Measurements from ENCODE around the gene SMYD3. TPM values are rescaled to one million over a fixed set of nuclear protein-coding genes. Genes with fewer than 3 reads are reported as not detected.

SMYD3 gene
- total and polyA plus RNA-seq, 11 donors, result 6.3 to 12.1 (median 9.5) TPM

DNA sequence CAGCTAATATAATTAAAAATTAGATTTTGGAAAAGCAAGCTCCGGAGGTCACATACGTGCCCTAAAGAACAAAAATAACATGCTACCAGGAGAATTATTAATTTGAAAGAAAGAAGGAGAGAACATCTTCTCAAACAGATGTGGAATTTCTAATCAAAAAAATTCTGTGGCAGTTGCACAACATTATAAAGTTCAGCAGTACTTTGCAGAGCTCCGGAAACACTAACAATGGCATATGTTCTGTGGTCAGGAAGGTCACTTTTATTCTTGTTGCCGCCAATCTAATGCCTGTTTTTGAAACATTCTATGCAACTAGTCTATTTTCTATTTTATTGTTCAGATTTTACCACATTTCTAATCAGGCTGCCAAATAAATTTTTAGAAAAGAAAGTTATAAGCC, 186.8 kb downstream of the SMYD3 start:
- Histone ChIP-seq H3K27me3 (no peaks in the 10 kb centered on the region), H3K27ac (no peak overlapping the region), H3K9me3 (no peaks in the 10 kb centered on the region), H3K36me3 (no peaks in the 10 kb centered on the region), H3K4me3 (no peak overlapping the region), H3K4me1 (no peaks in the 10 kb centered on the region)
- ATAC-seq (no peak), DNase-seq (no peak)
- WGBS, 4 donors, result 57 to 70% (median 62%) methylated on average over 4 of the region's 4 CpGs
- intact Hi-C loops (cut with DNase I), result no loop called here
- TF ChIP-seq, protein P1, sequence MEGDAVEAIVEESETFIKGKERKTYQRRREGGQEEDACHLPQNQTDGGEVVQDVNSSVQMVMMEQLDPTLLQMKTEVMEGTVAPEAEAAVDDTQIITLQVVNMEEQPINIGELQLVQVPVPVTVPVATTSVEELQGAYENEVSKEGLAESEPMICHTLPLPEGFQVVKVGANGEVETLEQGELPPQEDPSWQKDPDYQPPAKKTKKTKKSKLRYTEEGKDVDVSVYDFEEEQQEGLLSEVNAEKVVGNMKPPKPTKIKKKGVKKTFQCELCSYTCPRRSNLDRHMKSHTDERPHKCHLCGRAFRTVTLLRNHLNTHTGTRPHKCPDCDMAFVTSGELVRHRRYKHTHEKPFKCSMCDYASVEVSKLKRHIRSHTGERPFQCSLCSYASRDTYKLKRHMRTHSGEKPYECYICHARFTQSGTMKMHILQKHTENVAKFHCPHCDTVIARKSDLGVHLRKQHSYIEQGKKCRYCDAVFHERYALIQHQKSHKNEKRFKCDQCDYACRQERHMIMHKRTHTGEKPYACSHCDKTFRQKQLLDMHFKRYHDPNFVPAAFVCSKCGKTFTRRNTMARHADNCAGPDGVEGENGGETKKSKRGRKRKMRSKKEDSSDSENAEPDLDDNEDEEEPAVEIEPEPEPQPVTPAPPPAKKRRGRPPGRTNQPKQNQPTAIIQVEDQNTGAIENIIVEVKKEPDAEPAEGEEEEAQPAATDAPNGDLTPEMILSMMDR (IDR thresholded peaks at IDR 0.05), result no peak
- no peak for TF ChIP-seq POLR2A (IDR thresholded peaks at IDR 0.05)

DNA sequence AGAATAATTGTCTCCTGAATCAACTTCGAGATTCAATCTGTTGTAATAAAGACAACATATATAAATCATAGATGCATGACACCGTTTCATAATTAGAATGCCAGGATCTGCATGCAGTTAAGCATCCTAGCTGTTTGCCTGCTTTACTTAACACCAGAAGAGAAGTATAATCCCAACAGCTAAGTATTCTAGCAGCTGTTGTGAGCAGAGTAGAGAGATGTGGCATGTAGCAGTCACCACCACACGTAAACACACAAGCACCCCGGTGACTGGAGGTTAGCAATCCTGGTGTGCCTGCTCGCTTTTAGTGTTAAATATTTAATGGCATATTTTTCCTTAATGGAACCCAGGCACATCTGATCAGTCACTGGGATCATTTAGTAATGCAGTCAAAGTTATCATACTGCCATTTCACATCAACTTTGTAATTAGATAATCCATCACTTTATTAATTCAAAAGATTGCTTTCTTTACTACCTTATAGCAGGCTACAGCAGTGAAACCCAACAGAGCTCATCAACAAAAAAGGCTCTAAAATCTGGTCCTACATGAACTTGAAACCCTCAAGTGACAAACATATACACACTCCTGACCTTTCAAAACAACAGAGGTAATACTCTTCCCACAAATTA, 187.9 kb downstream of the SMYD3 start:
- 85 to 94% (median 86%) methylated on average over 5 of the region's 5 CpGs for WGBS, 4 donors
- intact Hi-C loops (cut with DNase I), result no loop called here
- Histone ChIP-seq H3K36me3 (no peaks in the 10 kb centered on the region), H3K4me1 (no peaks in the 10 kb centered on the region), H3K27me3 (no peaks in the 10 kb centered on the region), H3K9me3 (no peaks in the 10 kb centered on the region), H3K4me3 (no peak overlapping the region), H3K27ac (no peak overlapping the region)
- no peak for DNase-seq
- TF ChIP-seq POLR2A (IDR thresholded peaks at IDR 0.05), result no peak
- TF ChIP-seq, protein P1 (IDR thresholded peaks at IDR 0.05), result no peak
- no peak for ATAC-seq

DNA sequence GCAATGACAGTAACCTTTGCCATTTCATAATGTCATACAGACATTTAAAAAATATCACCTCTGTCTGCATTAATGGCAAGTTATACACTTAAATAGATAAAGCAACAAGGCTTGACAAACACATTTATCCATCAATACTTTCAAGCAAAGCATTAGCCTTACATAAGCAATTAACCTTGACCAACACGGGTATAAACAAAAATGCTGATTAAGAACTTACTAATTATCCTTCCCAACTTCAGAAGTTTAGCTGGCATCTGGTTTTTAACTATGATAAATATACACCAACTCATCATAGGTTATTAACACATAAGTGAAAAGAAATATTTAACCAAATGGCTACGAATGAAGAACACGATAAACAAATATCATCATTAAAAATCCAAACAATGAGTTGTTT, 188.5 kb downstream of the SMYD3 start:
- Histone ChIP-seq H3K9me3 (no peaks in the 10 kb centered on the region), H3K27me3 (no peaks in the 10 kb centered on the region), H3K36me3 (no peaks in the 10 kb centered on the region), H3K27ac (no peak overlapping the region), H3K4me1 (no peaks in the 10 kb centered on the region), H3K4me3 (no peak overlapping the region)
- intact Hi-C loops (cut with DNase I), result no loop called here
- TF ChIP-seq POLR2A (IDR thresholded peaks at IDR 0.05), result no peak
- TF ChIP-seq, protein P1 (IDR thresholded peaks at IDR 0.05), result no peak
- DNase-seq, result no peak
- 88 to 94% (median 93%) methylated on average over 3 of the region's 3 CpGs for WGBS, 4 donors
- no peak for ATAC-seq

DNA sequence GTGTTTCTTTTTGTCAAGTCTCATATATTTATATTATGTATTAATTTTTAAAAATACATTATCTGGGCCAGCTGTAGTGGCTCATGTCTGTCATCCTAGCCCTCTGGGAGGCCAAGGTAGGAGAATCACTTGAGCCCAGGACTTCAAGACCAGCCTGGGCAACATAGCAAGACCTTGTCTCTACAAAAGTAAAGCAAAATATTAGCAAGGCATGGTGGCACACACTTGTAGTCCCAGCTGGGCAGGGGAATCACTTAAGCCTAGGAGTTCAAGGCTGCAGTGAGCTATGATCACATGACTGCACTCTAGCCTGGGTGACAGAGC, 189.1 kb downstream of the SMYD3 start:
- Histone ChIP-seq H3K27me3 (no peaks in the 10 kb centered on the region), H3K4me1 (no peaks in the 10 kb centered on the region), H3K9me3 (no peaks in the 10 kb centered on the region), H3K36me3 (no peaks in the 10 kb centered on the region), H3K4me3 (no peak overlapping the region), H3K27ac (no peak overlapping the region)
- TF ChIP-seq POLR2A (IDR thresholded peaks at IDR 0.05), result no peak
- TF ChIP-seq, protein P1 (IDR thresholded peaks at IDR 0.05), result no peak
- DNase-seq (no peak), ATAC-seq (no peak)
- intact Hi-C loops (cut with DNase I), result no loop called here

Data from heart left ventricle (tissue), 16 donors.